Muscle of back (tissue), 11 donors: ENCODE results near the gene AK5. TPM values are rescaled to one million over a fixed set of nuclear protein-coding genes. Genes with fewer than 3 reads are reported as not detected.

Experiments used
- DNase-seq, 3 donors: peaks; one replicate each; pipeline versions ENCODE4 v3.0.0 to v3.0.0-alpha.2; 2013
- polyA plus RNA-seq, 10 donors: library from polyadenylated mRNA; unstranded; fragments of 120-200 nt; gene quantifications; one replicate each; pipeline ENCODE4 v1.2.1, GENCODE V29; 2013; ENCODE audit not compliant: insufficient read length in 10 of 10

Gene AK5
- polyA plus RNA-seq, 10 donors, result 5.4 to 10.9 (median 8.9) TPM

DNA sequence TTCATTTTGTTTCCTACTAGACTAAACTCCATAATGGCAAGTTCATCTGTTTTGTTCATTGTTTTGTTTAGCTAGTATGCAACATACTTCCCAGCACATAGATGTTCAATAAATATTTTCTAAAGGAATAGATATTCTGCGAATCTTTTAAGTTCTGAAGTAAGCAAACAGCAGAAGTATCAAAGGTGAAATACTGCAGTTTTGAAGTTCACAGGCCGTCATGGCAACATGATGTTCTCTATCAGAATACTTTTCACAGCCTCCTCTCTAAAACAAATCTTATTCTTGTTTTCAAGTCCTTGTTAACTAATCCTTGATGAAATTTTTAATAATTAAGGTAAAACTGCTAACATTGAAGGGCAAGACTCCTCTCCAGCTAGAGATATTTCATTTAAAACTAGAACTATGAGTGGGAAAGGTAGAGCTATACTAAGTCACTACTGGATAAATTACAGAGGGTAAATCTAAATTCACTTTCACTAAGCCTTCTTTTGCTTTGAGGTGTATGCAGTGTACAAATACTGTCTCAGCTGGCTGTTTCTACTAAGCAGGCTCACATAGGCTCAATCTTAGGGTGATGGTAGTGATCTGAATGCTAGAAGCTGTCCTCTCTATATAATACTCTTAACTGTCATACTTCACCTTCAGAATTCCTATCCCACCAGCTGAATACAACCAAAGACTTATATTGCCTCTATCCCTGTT, 303.9 kb downstream of the AK5 start:
- no peak for DNase-seq

GRCh38 chr1:77589231-77589630, 307.4 kb downstream of the AK5 start:
- DNase-seq, result no peak

GRCh38 chr1:77590651-77591050, 308.8 kb downstream of the AK5 start:
- no peak for DNase-seq

DNA sequence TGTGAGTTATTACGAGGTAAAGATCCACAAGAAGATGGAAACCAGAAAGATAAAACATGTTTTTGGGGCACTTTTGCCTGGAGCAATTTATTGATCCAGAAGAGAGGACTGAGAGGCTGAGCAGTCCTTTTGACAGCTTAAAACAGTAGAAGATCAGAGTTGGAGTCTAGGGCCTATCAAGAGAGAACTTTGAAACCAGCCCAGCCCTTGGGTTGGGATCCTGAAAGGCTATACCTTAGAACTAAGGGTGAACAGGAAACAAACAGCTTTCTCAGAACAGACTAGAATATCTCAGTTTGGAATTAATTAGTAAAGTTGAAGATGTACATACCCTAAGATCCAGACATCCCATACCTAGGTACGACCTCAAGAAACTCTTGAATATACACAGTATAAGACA, 311.1 kb downstream of the AK5 start:
- DNase-seq, result no peak

DNA sequence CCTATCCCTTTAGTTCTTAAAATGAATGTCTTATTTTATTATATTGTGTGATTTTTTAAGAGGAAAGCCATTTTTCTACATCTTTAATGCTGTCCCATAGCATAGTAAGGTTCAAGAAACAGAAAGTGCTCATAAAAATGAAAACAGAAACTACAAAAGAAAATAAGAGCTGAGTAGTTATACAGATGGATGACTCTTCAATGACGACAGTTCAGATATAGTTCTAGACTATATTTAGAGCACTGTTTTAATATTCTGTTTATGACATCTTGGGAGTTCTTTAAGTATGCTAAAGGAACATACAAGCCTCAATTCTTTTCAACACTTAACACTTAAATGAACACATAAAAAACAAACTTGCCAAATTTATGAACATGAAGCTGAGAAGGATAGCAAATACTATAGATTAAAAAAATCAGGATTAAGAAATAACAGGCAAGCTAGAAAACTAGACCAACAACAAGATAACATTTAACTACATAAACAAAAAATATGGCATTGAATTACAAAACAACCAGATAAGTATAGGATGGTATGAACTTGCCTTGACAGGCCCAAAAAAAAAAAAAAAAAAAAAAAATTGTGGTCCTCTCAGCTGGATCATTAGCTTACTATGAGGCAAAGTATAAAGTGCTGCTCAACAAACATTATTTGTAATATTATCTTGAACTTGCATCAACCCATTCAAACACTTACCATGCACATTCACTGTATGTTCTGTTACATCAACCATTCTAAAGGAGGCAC, 312.7 kb downstream of the AK5 start:
- DNase-seq, result no peak

DNA sequence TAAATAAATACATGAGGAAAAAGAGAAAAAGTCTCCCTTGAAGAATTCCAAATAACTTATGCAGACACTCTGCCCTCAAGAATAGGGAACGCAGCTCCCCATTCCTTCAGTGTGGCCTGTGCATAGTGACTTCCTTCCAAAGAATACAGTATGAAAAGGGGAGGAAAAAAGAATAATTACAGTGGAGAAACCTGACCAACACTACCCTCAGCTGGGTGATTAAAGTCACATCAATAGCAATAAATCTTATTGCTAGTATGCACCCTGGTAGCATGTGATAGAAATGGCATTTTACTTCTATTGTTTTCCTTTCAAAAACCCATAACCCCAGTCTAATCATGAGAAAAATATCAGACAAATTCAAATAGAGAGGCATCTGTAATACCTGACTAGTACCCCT, 315.5 kb downstream of the AK5 start:
- no peak for DNase-seq

DNA sequence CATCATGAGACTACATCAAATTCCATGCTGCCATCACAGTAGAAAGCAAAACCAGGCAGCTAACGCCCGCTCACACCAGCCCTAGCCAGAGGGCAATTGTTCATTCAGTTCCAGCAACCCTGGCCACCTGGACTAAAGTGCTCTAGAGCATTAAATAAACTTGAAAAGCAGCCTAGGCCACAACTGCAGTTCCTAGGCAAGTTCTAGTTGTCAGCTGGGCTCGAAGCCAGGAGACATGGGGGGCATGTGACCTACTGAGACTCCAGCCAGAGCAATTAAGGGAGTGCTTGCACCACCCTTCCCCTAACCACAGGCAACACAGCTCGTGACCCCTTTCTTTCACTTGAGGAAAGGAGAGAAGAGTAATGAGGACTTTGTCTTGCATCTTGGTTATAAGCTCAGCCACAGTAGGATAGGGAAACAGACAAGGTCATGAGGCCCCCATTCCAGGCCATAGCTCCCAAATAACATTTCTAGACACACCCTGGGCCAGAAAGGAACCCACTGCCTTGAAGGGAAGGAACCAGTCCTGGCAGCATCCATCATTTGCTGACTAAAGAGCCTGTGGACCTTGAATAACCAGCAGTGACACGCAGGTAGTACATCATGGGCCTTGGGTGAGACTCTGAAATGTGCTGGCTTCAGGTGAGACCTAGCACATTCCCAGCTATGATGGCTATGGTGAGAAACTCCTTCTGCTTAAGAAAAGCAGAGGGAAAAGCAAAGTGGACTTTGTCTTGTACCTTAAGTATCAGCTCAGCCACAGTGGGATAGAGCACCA, 323.6 kb downstream of the AK5 start:
- DNase-seq, result peak; percentile 7 to 24 (median 16)

GRCh38 chr1:77608893-77609292, 327.1 kb downstream of the AK5 start:
- DNase-seq, result no peak

Other genes starting within 250 kb of the AK5 start
- gene PIGK, start 62.6 kb upstream of the AK5 start, polyA plus RNA-seq, result 10 to 100 TPM; 24.5 to 36.6 (median 29.3) TPM